HepG2 (cell line): ENCODE results near the gene CDK13. TPM values are rescaled to one million over a fixed set of nuclear protein-coding genes. Genes with fewer than 3 reads are reported as not detected.

Experiments
- ARID2 ChIP-seq: sonication (generic); formaldehyde crosslinking; IDR thresholded peaks from 2 replicates; pipeline ENCODE4 v1.8.1; 2022; ENCODE audit warnings: mild to moderate bottlenecking, missing genetic modification reagents, borderline replicate concordance
- CENPX ChIP-seq: sonication (generic); formaldehyde crosslinking; IDR thresholded peaks from 2 replicates; pipeline ENCODE4 v1.9.0; 2021; ENCODE audit warnings: mild to moderate bottlenecking, missing genetic modification reagents, moderate library complexity
- GTF2F1 ChIP-seq: fragments of 150-350 bp; IDR thresholded peaks from 2 replicates; pipeline ENCODE4 v1.6.1; 2014; ENCODE audit warnings: low read length
- NFE2 ChIP-seq: sonication (generic); formaldehyde crosslinking; IDR thresholded peaks from 2 replicates; pipeline ENCODE4 v1.4.0; 2020; ENCODE audit warnings: missing genetic modification reagents
- NFE2L2 ChIP-seq: fragments of 150-350 bp; IDR thresholded peaks from 2 replicates; pipeline ENCODE4 v1.6.1; 2014; ENCODE audit warnings: low read length
- PHF20 ChIP-seq: sonication (generic); formaldehyde crosslinking; IDR thresholded peaks from 2 replicates; pipeline ENCODE4 v1.5.0; 2020; ENCODE audit warnings: mild to moderate bottlenecking, missing genetic modification reagents
- PRDM10 ChIP-seq: sonication (generic); formaldehyde crosslinking; IDR thresholded peaks from 2 replicates; pipeline ENCODE4 v1.4.0; 2020; ENCODE audit warnings: low read depth, missing genetic modification reagents
- SIX1 ChIP-seq: sonication (generic); formaldehyde crosslinking; IDR thresholded peaks from 2 replicates; pipeline ENCODE4 v1.4.0; 2020; ENCODE audit warnings: missing genetic modification reagents, borderline replicate concordance
- SMC3 ChIP-seq: IDR thresholded peaks from 2 replicates; pipeline ENCODE4 v1.6.1; 2011; ENCODE audit warnings: low read length, improper control_type of control experiment
- SOX13 ChIP-seq, 3 experiments: fragments of 450-650 bp in 1 of 3; sonication (generic) in 1 of 3; formaldehyde crosslinking in 1 of 3; IDR thresholded peaks in 2 of 3; conservative IDR thresholded peaks in 1 of 3; 2 replicates each; pipeline versions ENCODE4 v1.5.0 to v1.6.1; 2016 to 2020; ENCODE audit warnings: antibody characterized with exemption in 1 of 3, mild to moderate bottlenecking in 1 of 3, missing compliant biosample characterization in 1 of 3, missing genetic modification reagents in 1 of 3, moderate library complexity in 1 of 3
- TOE1 ChIP-seq: sonication (generic); formaldehyde crosslinking; IDR thresholded peaks from 2 replicates; pipeline ENCODE4 v1.4.0; 2020; ENCODE audit warnings: mild to moderate bottlenecking, missing genetic modification reagents
- ZFX ChIP-seq: sonication (generic); formaldehyde crosslinking; IDR thresholded peaks from 2 replicates; pipeline ENCODE4 v1.4.0; 2020; ENCODE audit warnings: mild to moderate bottlenecking, low read depth, missing genetic modification reagents, moderate library complexity
- ZNF205 ChIP-seq: IDR thresholded peaks from 2 replicates; pipeline ENCODE4 v1.6.1; 2018; ENCODE audit warnings: missing biosample characterization, missing genetic modification reagents
- ZNF547 ChIP-seq: sonication (generic); formaldehyde crosslinking; IDR thresholded peaks from 2 replicates; pipeline ENCODE4 v1.5.1; 2020; ENCODE audit warnings: mild to moderate bottlenecking, missing genetic modification reagents
- ZNF552 ChIP-seq: sonication (generic); formaldehyde crosslinking; IDR thresholded peaks from 2 replicates; pipeline ENCODE4 v1.9.0; 2022; ENCODE audit warnings: missing genetic modification reagents, mild to moderate bottlenecking, borderline replicate concordance
- ZNF770 ChIP-seq: sonication (generic); formaldehyde crosslinking; IDR thresholded peaks from 2 replicates; pipeline ENCODE4 v1.5.0; 2020; ENCODE audit warnings: mild to moderate bottlenecking, missing genetic modification reagents
- ZNF776 ChIP-seq: sonication (generic); formaldehyde crosslinking; IDR thresholded peaks from 2 replicates; pipeline ENCODE4 v1.4.0; 2020; ENCODE audit warnings: mild to moderate bottlenecking, missing genetic modification reagents
- ZNF790 ChIP-seq: sonication (generic); formaldehyde crosslinking; IDR thresholded peaks from 2 replicates; pipeline ENCODE4 v1.8.0; 2022; ENCODE audit warnings: missing genetic modification reagents, mild to moderate bottlenecking, borderline replicate concordance
- polyA plus RNA-seq, 8 experiments: library from polyadenylated mRNA; depleted of rRNA in 3 of 8; stranded (reverse) in 7 of 8; unstranded in 1 of 8; fragments of >200 nt; fragmentation: Illumina TruSeq in 4 of 8; extraction: Trizol in 4 of 8; gene quantifications; 2 replicates each; pipeline versions ENCODE4 v1.2.1 to v1.2.3, GENCODE V29; 2011 to 2016; ENCODE audit warnings: low read depth in 4 of 8, missing spikeins in 1 of 8, mixed read lengths in 1 of 8; ENCODE audit not compliant: insufficient read depth in 1 of 8
- total RNA-seq, 5 experiments: library from RNA; depleted of rRNA; stranded (reverse); fragments of >200 nt; fragmentation: Illumina TruSeq; extraction: Trizol; gene quantifications; 2 replicates each; pipeline ENCODE4 v1.2.3, GENCODE V29; 2016; ENCODE audit warnings: low read depth in 1 of 5
- TF ChIP-seq, protein P1 (sequence below): sonication (generic); formaldehyde crosslinking; conservative IDR thresholded peaks from 2 replicates; pipeline ENCODE4 v1.4.0; 2020; ENCODE audit warnings: missing genetic modification reagents
- TF ChIP-seq, protein P2 (sequence below): sonication (generic); formaldehyde crosslinking; IDR thresholded peaks from 2 replicates; pipeline ENCODE4 v1.4.0; 2020; ENCODE audit warnings: missing genetic modification reagents

The CDK13 gene
- total and polyA plus RNA-seq, 2 of the 13 experiments (the other 11 are each of a cell fraction or from before 2014, with no cell fraction given): 21.0 to 40.9 TPM

DNA sequence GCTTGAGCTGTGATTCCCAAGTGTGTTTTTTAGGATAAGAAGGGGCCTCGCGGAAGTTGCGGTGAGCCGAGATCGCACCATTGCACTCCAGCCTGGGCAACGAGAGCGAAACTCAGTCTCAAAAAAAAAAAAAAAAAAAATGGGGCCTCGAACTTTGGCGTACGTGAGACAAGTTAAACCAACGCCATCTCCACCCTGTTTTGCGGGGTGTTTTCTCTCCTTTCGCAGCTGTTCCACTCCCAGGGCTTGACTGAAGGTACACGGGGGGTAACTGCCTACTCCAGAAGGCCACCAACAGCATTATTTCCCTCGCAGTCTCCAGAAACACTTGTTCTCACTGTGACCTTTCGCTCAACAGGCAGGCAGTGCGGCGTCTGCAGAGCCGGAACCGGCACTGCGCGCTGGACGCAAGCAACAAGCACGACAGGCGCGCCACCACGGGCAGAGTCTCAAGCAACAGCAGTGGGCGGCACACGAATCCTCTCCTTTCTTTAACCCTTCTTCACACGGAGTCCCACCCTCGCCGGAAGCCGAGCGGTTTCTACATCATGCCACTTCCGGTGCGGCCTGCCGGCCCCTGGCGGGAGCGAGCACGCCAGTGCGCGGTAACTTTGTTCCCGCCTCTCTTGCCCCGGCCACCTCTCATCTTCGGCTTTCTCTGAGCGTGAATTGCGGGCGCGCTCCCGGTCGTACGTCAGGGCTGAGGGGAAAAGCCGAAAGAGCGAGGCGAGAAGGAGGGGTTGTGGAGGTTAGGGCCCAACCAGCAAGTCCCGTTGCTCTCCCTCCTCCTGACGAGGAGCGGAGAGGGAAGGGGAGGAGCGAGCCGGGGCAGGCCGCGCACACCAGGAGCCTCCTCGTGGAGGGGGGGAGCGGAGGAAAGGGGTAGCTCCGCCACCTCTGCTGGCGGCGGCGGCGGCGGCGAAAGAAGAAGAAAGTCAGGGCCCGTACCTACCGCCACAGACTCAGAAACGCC lies 814 bp upstream of the CDK13 start (continued):
- TF ChIP-seq ZNF790 (CRISPR knock-in tag) (no peak), GTF2F1 (peak; percentile 28; the same call in 1 of the 2 replicates), ZNF547 (CRISPR knock-in tag) (peak; percentile 89), ZNF205 (CRISPR knock-in tag) (no peak; the same call in 1 of the 2 replicates), CENPX (CRISPR knock-in tag) (no peak), ZNF552 (peak; percentile 70; the same call in 1 of the 2 replicates), ZNF776 (CRISPR knock-in tag) (no peak), NFE2L2 (no peak), TOE1 (CRISPR knock-in tag) (no peak), PRDM10 (peak; percentile 17; the same call in 1 of the 2 replicates), SIX1 (CRISPR knock-in tag) (no peak), ZFX (CRISPR knock-in tag) (peak; percentile 95), ARID2 (CRISPR knock-in tag) (no peak), PHF20 (CRISPR knock-in tag) (peak; percentile 82), NFE2 (CRISPR knock-in tag) (no peak), SOX13 (IDR thresholded peaks at IDR 0.05) (no peak), SOX13 (CRISPR knock-in tag; conservative IDR thresholded peaks at IDR 0.05 in 1 of 2, IDR thresholded peaks at IDR 0.05 in 1 of 2) (no peak; a peak in 1 of 4 replicates), SMC3 (no peak), ZNF770 (CRISPR knock-in tag) (no peak)
- TF ChIP-seq, protein P1, sequence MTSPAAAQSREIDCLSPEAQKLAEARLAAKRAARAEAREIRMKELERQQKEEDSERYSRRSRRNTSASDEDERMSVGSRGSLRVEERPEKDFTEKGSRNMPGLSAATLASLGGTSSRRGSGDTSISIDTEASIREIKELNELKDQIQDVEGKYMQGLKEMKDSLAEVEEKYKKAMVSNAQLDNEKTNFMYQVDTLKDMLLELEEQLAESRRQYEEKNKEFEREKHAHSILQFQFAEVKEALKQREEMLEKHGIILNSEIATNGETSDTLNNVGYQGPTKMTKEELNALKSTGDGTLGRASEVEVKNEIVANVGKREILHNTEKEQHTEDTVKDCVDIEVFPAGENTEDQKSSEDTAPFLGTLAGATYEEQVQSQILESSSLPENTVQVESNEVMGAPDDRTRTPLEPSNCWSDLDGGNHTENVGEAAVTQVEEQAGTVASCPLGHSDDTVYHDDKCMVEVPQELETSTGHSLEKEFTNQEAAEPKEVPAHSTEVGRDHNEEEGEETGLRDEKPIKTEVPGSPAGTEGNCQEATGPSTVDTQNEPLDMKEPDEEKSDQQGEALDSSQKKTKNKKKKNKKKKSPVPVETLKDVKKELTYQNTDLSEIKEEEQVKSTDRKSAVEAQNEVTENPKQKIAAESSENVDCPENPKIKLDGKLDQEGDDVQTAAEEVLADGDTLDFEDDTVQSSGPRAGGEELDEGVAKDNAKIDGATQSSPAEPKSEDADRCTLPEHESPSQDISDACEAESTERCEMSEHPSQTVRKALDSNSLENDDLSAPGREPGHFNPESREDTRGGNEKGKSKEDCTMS (CRISPR knock-in tag): no peak; the same call in 1 of the 2 replicates
- TF ChIP-seq, protein P2, sequence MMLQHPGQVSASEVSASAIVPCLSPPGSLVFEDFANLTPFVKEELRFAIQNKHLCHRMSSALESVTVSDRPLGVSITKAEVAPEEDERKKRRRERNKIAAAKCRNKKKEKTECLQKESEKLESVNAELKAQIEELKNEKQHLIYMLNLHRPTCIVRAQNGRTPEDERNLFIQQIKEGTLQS: no peak
